HepG2 (cell line): ENCODE measurements around the gene MYO7B. TPM values are rescaled to one million over a fixed set of nuclear protein-coding genes. Genes with fewer than 3 reads are reported as not detected.

Experiments used
- ETV6 ChIP-seq: sonication (generic); formaldehyde crosslinking; conservative IDR thresholded peaks from 2 replicates; pipeline ENCODE4 v1.4.0; 2020; ENCODE audit warnings: missing genetic modification reagents
- EZH2 ChIP-seq: conservative IDR thresholded peaks from 2 replicates; pipeline ENCODE4 v1.6.1; 2012; ENCODE audit warnings: mild to moderate bottlenecking, low read depth, low read length, moderate library complexity
- HDAC6 ChIP-seq: fragments of 200-600 bp; sonication (generic); IDR thresholded peaks from 2 replicates; pipeline ENCODE4 v1.7.0; 2017; ENCODE audit warnings: mild to moderate bottlenecking, antibody characterized with exemption, low read length, low read depth
- MATR3 ChIP-seq: sonication (generic); formaldehyde crosslinking; IDR thresholded peaks from 2 replicates; pipeline ENCODE4 v1.4.0; 2020; ENCODE audit warnings: missing genetic modification reagents
- MYNN ChIP-seq: sonication (generic); formaldehyde crosslinking; IDR thresholded peaks from 2 replicates; pipeline ENCODE4 v1.4.0; 2020; ENCODE audit warnings: mild to moderate bottlenecking, low read depth, missing genetic modification reagents
- RFX5 ChIP-seq: IDR thresholded peaks from 2 replicates; pipeline ENCODE4 v1.6.1; 2011; ENCODE audit warnings: low read depth, low read length, improper control_type of control experiment
- RORA ChIP-seq: sonication (generic); formaldehyde crosslinking; IDR thresholded peaks from 2 replicates; pipeline ENCODE4 v1.5.0; 2020; ENCODE audit warnings: mild to moderate bottlenecking, missing genetic modification reagents, moderate library complexity
- TCF7L2 ChIP-seq: IDR thresholded peaks from 2 replicates; pipeline ENCODE4 v1.6.1; 2011; ENCODE audit warnings: mild to moderate bottlenecking, low read depth, low read length, moderate library complexity
- ZNF10 ChIP-seq: sonication (generic); formaldehyde crosslinking; IDR thresholded peaks from 2 replicates; pipeline ENCODE4 v1.4.0; 2020; ENCODE audit warnings: mild to moderate bottlenecking, low read depth, missing genetic modification reagents, borderline replicate concordance
- ZNF383 ChIP-seq: sonication (generic); formaldehyde crosslinking; IDR thresholded peaks from 2 replicates; pipeline ENCODE4 v1.4.0; 2020; ENCODE audit warnings: missing genetic modification reagents, mild to moderate bottlenecking, borderline replicate concordance
- polyA plus RNA-seq, 8 experiments: library from polyadenylated mRNA; depleted of rRNA in 3 of 8; stranded (reverse) in 7 of 8; unstranded in 1 of 8; fragments of >200 nt; fragmentation: Illumina TruSeq in 4 of 8; extraction: Trizol in 4 of 8; gene quantifications; 2 replicates each; pipeline versions ENCODE4 v1.2.1 to v1.2.3, GENCODE V29; 2011 to 2016; ENCODE audit warnings: low read depth in 4 of 8, missing spikeins in 1 of 8, mixed read lengths in 1 of 8; ENCODE audit not compliant: insufficient read depth in 1 of 8
- total RNA-seq, 5 experiments: library from RNA; depleted of rRNA; stranded (reverse); fragments of >200 nt; fragmentation: Illumina TruSeq; extraction: Trizol; gene quantifications; 2 replicates each; pipeline ENCODE4 v1.2.3, GENCODE V29; 2016; ENCODE audit warnings: low read depth in 1 of 5
- TF ChIP-seq, protein P1 (sequence below): sonication (generic); formaldehyde crosslinking; IDR thresholded peaks from one replicate; pipeline ENCODE4 v1.5.1; 2020; ENCODE audit warnings: mild to moderate bottlenecking, missing genetic modification reagents; ENCODE audit errors: not compliant biosample characterization
- TF ChIP-seq, protein P2 (sequence below): sonication (generic); formaldehyde crosslinking; IDR thresholded peaks from 2 replicates; pipeline ENCODE4 v1.4.0; 2020; ENCODE audit warnings: missing genetic modification reagents, borderline replicate concordance
- TF ChIP-seq, protein P3 (sequence below): IDR thresholded peaks from 2 replicates; pipeline ENCODE4 v1.6.1; 2016; ENCODE audit warnings: missing compliant biosample characterization, missing genetic modification reagents, borderline replicate concordance
- TF ChIP-seq, protein P4 (sequence below): sonication (generic); formaldehyde crosslinking; IDR thresholded peaks from 2 replicates; pipeline ENCODE4 v1.4.0; 2020; ENCODE audit warnings: missing genetic modification reagents
- TF ChIP-seq, protein P5 (sequence below): IDR thresholded peaks from 2 replicates; pipeline ENCODE4 v1.6.1; 2018; ENCODE audit warnings: missing genetic modification reagents

Gene MYO7B
- total and polyA plus RNA-seq, 2 of the 13 experiments (the other 11 are each of a cell fraction or from before 2014, with no cell fraction given), result not detected

DNA sequence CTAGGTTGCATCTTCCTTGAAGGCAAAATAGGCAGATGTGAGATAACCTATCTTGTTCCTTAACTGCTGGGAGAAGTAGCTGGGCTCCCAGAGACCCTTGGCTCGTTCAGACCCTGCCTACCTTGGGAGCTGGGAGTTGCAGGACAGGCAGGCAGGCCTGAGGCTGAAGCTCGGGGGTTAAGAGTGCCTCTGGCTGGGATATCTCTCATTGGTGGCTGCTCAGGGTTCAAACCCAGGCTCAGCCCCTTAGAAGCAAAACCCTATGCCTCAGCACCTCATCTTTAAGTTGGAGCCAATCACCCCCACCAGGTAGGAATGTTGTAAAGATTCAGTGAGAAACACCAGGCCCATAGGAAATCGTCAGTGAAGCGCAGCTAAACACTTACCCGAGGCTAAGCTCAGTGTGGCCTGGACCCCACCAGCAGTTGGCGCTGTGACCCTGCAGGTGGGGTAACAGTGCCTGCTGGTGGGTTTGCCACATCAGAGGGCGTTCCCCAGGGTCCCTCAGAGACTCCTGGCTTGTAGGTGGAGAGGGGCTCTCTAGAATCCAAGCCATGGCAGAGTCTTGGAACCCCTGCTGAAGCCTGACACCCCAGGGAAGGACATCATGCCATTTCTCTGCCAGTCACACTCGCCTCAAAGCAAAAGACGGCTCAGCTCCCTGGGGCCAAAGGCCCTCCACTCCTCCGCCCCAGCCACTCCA, 55.9 kb downstream of the MYO7B start (continued):
- TF ChIP-seq, protein P1, sequence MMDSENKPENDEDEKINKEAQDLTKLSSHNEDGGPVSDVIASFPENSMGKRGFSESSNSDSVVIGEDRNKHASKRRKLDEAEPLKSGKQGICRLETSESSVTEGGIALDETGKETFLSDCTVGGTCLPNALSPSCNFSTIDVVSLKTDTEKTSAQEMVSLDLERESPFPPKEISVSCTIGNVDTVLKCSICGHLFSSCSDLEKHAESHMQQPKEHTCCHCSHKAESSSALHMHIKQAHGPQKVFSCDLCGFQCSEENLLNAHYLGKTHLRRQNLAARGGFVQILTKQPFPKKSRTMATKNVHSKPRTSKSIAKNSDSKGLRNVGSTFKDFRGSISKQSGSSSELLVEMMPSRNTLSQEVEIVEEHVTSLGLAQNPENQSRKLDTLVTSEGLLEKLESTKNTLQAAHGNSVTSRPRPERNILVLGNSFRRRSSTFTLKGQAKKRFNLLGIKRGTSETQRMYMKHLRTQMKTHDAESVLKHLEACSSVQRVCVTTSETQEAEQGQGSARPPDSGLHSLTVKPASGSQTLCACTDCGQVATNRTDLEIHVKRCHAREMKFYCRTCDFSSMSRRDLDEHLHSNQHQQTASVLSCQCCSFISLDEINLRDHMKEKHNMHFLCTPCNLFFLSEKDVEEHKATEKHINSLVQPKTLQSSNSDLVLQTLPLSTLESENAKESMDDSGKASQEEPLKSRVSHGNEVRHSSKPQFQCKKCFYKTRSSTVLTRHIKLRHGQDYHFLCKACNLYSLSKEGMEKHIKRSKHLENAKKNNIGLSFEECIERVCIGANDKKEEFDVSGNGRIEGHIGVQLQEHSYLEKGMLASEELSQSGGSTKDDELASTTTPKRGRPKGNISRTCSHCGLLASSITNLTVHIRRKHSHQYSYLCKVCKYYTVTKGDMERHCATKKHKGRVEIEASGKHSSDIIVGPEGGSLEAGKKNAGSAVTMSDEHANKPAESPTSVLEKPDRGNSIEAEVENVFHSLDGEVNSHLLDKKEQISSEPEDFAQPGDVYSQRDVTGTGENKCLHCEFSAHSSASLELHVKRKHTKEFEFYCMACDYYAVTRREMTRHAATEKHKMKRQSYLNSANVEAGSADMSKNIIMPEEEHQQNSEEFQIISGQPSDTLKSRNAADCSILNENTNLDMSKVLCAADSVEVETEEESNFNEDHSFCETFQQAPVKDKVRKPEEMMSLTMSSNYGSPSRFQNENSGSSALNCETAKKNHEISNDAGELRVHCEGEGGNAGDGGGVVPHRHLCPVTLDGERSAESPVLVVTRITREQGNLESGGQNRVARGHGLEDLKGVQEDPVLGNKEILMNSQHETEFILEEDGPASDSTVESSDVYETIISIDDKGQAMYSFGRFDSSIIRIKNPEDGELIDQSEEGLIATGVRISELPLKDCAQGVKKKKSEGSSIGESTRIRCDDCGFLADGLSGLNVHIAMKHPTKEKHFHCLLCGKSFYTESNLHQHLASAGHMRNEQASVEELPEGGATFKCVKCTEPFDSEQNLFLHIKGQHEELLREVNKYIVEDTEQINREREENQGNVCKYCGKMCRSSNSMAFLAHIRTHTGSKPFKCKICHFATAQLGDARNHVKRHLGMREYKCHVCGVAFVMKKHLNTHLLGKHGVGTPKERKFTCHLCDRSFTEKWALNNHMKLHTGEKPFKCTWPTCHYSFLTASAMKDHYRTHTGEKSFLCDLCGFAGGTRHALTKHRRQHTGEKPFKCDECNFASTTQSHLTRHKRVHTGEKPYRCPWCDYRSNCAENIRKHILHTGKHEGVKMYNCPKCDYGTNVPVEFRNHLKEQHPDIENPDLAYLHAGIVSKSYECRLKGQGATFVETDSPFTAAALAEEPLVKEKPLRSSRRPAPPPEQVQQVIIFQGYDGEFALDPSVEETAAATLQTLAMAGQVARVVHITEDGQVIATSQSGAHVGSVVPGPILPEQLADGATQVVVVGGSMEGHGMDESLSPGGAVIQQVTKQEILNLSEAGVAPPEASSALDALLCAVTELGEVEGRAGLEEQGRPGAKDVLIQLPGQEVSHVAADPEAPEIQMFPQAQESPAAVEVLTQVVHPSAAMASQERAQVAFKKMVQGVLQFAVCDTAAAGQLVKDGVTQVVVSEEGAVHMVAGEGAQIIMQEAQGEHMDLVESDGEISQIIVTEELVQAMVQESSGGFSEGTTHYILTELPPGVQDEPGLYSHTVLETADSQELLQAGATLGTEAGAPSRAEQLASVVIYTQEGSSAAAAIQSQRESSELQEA, result no peak
- TF ChIP-seq ZNF383 (CRISPR knock-in tag) (no peak), ZNF10 (CRISPR knock-in tag) (no peak), RFX5 (no peak), ETV6 (CRISPR knock-in tag) (0 out of 2 replicates have a peak, but pooled peaks have one; percentile 54), RORA (CRISPR knock-in tag) (no peak), EZH2 (no peak), HDAC6 (no peak), TCF7L2 (no peak), MYNN (CRISPR knock-in tag) (no peak), MATR3 (CRISPR knock-in tag) (no peak)
- TF ChIP-seq, protein P2, sequence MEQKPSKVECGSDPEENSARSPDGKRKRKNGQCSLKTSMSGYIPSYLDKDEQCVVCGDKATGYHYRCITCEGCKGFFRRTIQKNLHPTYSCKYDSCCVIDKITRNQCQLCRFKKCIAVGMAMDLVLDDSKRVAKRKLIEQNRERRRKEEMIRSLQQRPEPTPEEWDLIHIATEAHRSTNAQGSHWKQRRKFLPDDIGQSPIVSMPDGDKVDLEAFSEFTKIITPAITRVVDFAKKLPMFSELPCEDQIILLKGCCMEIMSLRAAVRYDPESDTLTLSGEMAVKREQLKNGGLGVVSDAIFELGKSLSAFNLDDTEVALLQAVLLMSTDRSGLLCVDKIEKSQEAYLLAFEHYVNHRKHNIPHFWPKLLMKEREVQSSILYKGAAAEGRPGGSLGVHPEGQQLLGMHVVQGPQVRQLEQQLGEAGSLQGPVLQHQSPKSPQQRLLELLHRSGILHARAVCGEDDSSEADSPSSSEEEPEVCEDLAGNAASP, result peak; percentile 70
- TF ChIP-seq, protein P3, sequence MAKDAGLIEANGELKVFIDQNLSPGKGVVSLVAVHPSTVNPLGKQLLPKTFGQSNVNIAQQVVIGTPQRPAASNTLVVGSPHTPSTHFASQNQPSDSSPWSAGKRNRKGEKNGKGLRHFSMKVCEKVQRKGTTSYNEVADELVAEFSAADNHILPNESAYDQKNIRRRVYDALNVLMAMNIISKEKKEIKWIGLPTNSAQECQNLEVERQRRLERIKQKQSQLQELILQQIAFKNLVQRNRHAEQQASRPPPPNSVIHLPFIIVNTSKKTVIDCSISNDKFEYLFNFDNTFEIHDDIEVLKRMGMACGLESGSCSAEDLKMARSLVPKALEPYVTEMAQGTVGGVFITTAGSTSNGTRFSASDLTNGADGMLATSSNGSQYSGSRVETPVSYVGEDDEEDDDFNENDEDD (CRISPR knock-in tag), result no peak
- TF ChIP-seq, protein P4, sequence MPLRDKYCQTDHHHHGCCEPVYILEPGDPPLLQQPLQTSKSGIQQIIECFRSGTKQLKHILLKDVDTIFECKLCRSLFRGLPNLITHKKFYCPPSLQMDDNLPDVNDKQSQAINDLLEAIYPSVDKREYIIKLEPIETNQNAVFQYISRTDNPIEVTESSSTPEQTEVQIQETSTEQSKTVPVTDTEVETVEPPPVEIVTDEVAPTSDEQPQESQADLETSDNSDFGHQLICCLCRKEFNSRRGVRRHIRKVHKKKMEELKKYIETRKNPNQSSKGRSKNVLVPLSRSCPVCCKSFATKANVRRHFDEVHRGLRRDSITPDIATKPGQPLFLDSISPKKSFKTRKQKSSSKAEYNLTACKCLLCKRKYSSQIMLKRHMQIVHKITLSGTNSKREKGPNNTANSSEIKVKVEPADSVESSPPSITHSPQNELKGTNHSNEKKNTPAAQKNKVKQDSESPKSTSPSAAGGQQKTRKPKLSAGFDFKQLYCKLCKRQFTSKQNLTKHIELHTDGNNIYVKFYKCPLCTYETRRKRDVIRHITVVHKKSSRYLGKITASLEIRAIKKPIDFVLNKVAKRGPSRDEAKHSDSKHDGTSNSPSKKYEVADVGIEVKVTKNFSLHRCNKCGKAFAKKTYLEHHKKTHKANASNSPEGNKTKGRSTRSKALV (CRISPR knock-in tag), result 0 out of 2 replicates have a peak, but pooled peaks have one; percentile 25
- TF ChIP-seq, protein P5, sequence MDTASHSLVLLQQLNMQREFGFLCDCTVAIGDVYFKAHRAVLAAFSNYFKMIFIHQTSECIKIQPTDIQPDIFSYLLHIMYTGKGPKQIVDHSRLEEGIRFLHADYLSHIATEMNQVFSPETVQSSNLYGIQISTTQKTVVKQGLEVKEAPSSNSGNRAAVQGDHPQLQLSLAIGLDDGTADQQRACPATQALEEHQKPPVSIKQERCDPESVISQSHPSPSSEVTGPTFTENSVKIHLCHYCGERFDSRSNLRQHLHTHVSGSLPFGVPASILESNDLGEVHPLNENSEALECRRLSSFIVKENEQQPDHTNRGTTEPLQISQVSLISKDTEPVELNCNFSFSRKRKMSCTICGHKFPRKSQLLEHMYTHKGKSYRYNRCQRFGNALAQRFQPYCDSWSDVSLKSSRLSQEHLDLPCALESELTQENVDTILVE (CRISPR knock-in tag), result peak; percentile 56; the same call in 1 of the 2 replicates
